ENCODE data around the gene ARHGAP11A. TPM values are rescaled to one million over a fixed set of nuclear protein-coding genes. Genes with fewer than 3 reads are reported as not detected.

ARHGAP11A gene
- total and polyA plus RNA-seq, 4 donors = 0.42 to 20.6 (median 0.98) TPM

- Histone ChIP-seq H3K9me3 (ENCODE audit: control insufficient read depth in 4 of 4, low read length in 3 of 4) (no peaks in the 10 kb centered on the region), H3K36me3 (ENCODE audit: control insufficient read depth in 4 of 4, insufficient read depth in 3 of 4, low read depth in 1 of 4, low read length in 3 of 4) (peaks cover 0 to 4% (median 0%) of the 10 kb centered on the region in 4 donors), H3K4me3 (ENCODE audit: low read depth in 1 of 3, low read length in 3 of 3) (no peak overlapping the region), H3K27ac (ENCODE audit: low read depth in 1 of 2, low read length in 2 of 2) (no peak overlapping the region), H3K9ac (ENCODE audit: low read depth in 1 of 2, low read length in 2 of 2) (no peak overlapping the region), H3K4me1 (ENCODE audit: control insufficient read depth in 4 of 4, insufficient read depth in 4 of 4, low read length in 3 of 4) (no peaks in the 10 kb centered on the region), H3K27me3 (ENCODE audit: control insufficient read depth in 4 of 4, insufficient read depth in 4 of 4, low read length in 3 of 4) (no peaks in the 10 kb centered on the region)
- WGBS = 97% methylated on average over 8 of the region's 8 CpGs
- TF ChIP-seq FOXA2 (IDR thresholded peaks at IDR 0.05) = no peak
- no peak for TF ChIP-seq FOXA1 (IDR thresholded peaks at IDR 0.05)
- no peak for TF ChIP-seq YY1 (IDR thresholded peaks at IDR 0.05)
- no peak for TF ChIP-seq JUND (IDR thresholded peaks at IDR 0.05)
- TF ChIP-seq, protein P1, sequence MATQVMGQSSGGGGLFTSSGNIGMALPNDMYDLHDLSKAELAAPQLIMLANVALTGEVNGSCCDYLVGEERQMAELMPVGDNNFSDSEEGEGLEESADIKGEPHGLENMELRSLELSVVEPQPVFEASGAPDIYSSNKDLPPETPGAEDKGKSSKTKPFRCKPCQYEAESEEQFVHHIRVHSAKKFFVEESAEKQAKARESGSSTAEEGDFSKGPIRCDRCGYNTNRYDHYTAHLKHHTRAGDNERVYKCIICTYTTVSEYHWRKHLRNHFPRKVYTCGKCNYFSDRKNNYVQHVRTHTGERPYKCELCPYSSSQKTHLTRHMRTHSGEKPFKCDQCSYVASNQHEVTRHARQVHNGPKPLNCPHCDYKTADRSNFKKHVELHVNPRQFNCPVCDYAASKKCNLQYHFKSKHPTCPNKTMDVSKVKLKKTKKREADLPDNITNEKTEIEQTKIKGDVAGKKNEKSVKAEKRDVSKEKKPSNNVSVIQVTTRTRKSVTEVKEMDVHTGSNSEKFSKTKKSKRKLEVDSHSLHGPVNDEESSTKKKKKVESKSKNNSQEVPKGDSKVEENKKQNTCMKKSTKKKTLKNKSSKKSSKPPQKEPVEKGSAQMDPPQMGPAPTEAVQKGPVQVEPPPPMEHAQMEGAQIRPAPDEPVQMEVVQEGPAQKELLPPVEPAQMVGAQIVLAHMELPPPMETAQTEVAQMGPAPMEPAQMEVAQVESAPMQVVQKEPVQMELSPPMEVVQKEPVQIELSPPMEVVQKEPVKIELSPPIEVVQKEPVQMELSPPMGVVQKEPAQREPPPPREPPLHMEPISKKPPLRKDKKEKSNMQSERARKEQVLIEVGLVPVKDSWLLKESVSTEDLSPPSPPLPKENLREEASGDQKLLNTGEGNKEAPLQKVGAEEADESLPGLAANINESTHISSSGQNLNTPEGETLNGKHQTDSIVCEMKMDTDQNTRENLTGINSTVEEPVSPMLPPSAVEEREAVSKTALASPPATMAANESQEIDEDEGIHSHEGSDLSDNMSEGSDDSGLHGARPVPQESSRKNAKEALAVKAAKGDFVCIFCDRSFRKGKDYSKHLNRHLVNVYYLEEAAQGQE (IDR thresholded peaks at IDR 0.05) = no peak
- no peak for TF ChIP-seq HNF4A (conservative IDR thresholded peaks at IDR 0.05)
- TF ChIP-seq, protein P2, sequence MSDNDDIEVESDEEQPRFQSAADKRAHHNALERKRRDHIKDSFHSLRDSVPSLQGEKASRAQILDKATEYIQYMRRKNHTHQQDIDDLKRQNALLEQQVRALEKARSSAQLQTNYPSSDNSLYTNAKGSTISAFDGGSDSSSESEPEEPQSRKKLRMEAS (IDR thresholded peaks at IDR 0.05) = no peak
- TF ChIP-seq HNF4G (IDR thresholded peaks at IDR 0.05) = no peak
- no peak for TF ChIP-seq SP1 (IDR thresholded peaks at IDR 0.05)
- TF ChIP-seq, protein P3, sequence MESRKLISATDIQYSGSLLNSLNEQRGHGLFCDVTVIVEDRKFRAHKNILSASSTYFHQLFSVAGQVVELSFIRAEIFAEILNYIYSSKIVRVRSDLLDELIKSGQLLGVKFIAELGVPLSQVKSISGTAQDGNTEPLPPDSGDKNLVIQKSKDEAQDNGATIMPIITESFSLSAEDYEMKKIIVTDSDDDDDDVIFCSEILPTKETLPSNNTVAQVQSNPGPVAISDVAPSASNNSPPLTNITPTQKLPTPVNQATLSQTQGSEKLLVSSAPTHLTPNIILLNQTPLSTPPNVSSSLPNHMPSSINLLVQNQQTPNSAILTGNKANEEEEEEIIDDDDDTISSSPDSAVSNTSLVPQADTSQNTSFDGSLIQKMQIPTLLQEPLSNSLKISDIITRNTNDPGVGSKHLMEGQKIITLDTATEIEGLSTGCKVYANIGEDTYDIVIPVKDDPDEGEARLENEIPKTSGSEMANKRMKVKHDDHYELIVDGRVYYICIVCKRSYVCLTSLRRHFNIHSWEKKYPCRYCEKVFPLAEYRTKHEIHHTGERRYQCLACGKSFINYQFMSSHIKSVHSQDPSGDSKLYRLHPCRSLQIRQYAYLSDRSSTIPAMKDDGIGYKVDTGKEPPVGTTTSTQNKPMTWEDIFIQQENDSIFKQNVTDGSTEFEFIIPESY (IDR thresholded peaks at IDR 0.05) = no peak
- TF ChIP-seq ATF3 (IDR thresholded peaks at IDR 0.05) = no peak
- DNase-seq (ENCODE audit: low spot score) = no peak
Measured at GRCh38 chr15:32636908-32637567, 21.7 kb downstream of the ARHGAP11A start.

DNA sequence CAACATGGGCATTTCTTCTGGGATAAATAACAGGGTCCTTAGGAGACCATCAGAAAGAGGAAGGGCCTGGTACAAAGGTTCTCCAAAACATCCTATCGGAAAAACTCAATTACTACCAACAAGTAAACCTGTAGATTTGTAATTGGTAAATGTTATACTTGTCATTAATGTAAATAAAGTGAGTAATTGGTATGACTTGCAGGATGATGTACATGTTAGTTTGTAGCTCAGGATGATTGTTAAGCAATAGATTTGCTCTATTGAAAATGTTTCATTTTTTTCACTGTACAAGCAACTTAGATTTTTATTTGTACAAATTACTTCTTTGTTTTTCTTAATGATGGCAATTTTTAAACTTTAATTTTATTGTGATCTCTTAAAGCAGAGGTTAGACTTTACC is 22.4 kb downstream of the ARHGAP11A start:
- Histone ChIP-seq H3K27ac (ENCODE audit: low read depth in 1 of 2, low read length in 2 of 2) (no peak overlapping the region), H3K36me3 (ENCODE audit: control insufficient read depth in 4 of 4, insufficient read depth in 3 of 4, low read depth in 1 of 4, low read length in 3 of 4) (peaks cover 0 to 4% (median 0%) of the 10 kb centered on the region in 4 donors), H3K27me3 (ENCODE audit: control insufficient read depth in 4 of 4, insufficient read depth in 4 of 4, low read length in 3 of 4) (no peaks in the 10 kb centered on the region), H3K9me3 (ENCODE audit: control insufficient read depth in 4 of 4, low read length in 3 of 4) (no peaks in the 10 kb centered on the region), H3K9ac (ENCODE audit: low read depth in 1 of 2, low read length in 2 of 2) (no peak overlapping the region), H3K4me3 (ENCODE audit: low read depth in 1 of 3, low read length in 3 of 3) (no peak overlapping the region), H3K4me1 (ENCODE audit: control insufficient read depth in 4 of 4, insufficient read depth in 4 of 4, low read length in 3 of 4) (no peaks in the 10 kb centered on the region)
- WGBS = 100% methylated on average over 1 of the region's 1 CpG
- TF ChIP-seq, protein P2 (IDR thresholded peaks at IDR 0.05) = no peak
- TF ChIP-seq, protein P3 (IDR thresholded peaks at IDR 0.05) = no peak
- no peak for TF ChIP-seq NR2F2 (IDR thresholded peaks at IDR 0.05)
- no peak for TF ChIP-seq RXRA (IDR thresholded peaks at IDR 0.05)
- no peak for TF ChIP-seq RAD21 (IDR thresholded peaks at IDR 0.05)
- TF ChIP-seq YY1 (IDR thresholded peaks at IDR 0.05) = no peak
- no peak for TF ChIP-seq TAF1 (conservative IDR thresholded peaks at IDR 0.05)
- TF ChIP-seq, protein P1 (IDR thresholded peaks at IDR 0.05) = no peak
- no peak for TF ChIP-seq FOXA1 (IDR thresholded peaks at IDR 0.05)
- no peak for TF ChIP-seq ATF3 (IDR thresholded peaks at IDR 0.05)
- no peak for TF ChIP-seq HNF4A (conservative IDR thresholded peaks at IDR 0.05)
- no peak for TF ChIP-seq GABPA (IDR thresholded peaks at IDR 0.05 in 1 of 2, conservative IDR thresholded peaks at IDR 0.05 in 1 of 2)
- no peak for DNase-seq (ENCODE audit: low spot score)
